ENCODE results near the gene DENND1A. TPM values are rescaled to one million over a fixed set of nuclear protein-coding genes. Genes with fewer than 3 reads are reported as not detected.

Gene DENND1A
- total and polyA plus RNA-seq, 2 of the 13 experiments (the other 11 are each of a cell fraction or from before 2014, with no cell fraction given): 14.8 to 30.1 TPM

GRCh38 chr9:123400926-123401503 is 528.9 kb downstream of the DENND1A start:
- FAIRE-seq: no peak
- WGBS (ENCODE audit: low lambda C conversion rate): 87% methylated on average over 13 of the region's 13 CpGs

More at GRCh38 chr9:123400926-123401503, 528.9 kb downstream of the DENND1A start:
- DNase-seq (ENCODE audit: low spot score) (no peak), ATAC-seq (no peak)
- intact Hi-C loops (cut with micrococcal nuclease; ENCODE audit: unreplicated experiment) (loop anchor here (5.0 kb wide), 1 partner anchor 66 kb away; no protein-coding TSS in a partner anchor), in situ Hi-C loops (cut with HindIII; ENCODE audit: extremely low pct_ligation_motif_present, low pct_unique_long_range_greater_than_20kb) (loop anchor here (10.0 to 25.0 kb wide), 2 partner anchors 104 to 636 kb away; no protein-coding TSS in a partner anchor)
- no peaks in the 10 kb centered on the region for H3K79me2 ChIP-seq (ENCODE audit: insufficient read depth, low read length)
- H3K4me2 ChIP-seq (ENCODE audit: low read depth, low read length): no peak overlapping the region
- POLR2A ChIA-PET: no interaction called here
- no peaks in the 10 kb centered on the region for H3K4me1 ChIP-seq (ENCODE audit: insufficient read depth, low read length)
- no peaks in the 10 kb centered on the region for H3K9me3 ChIP-seq (ENCODE audit: low read length)
- H3K27me3 ChIP-seq (ENCODE audit: control insufficient read depth in 1 of 2, insufficient read depth in 2 of 2, low read length in 2 of 2): no peaks in the 10 kb centered on the region
- no peak overlapping the region for H2AFZ ChIP-seq (ENCODE audit: low read length)
- no peak overlapping the region for H3K9ac ChIP-seq (ENCODE audit: insufficient read depth, low read depth, low read length)
- BruUV-seq (replicated peaks): no TSS peak
- no peak overlapping the region for H3K27ac ChIP-seq (ENCODE audit: extremely low read length, insufficient read depth, low read length)
- peaks cover 0 to 5% of the 10 kb centered on the region in 2 experiments; a peak in 3 of 5 replicates for H3K36me3 ChIP-seq (replicated peaks in 1 of 2; ENCODE audit: control insufficient read depth in 1 of 2, insufficient read depth in 2 of 2, low read length in 2 of 2)
- TF ChIP-seq PLSCR1 (CRISPR knock-in tag; IDR thresholded peaks at IDR 0.05; ENCODE audit: borderline replicate concordance): no peak
- no peak for TF ChIP-seq SRF (IDR thresholded peaks at IDR 0.05; ENCODE audit: low read depth, low read length)
- no peak for TF ChIP-seq EP300 (IDR thresholded peaks at IDR 0.05; ENCODE audit: low read depth in 2 of 2, low read length in 2 of 2)
- TF ChIP-seq EP300 (CRISPR knock-in tag; IDR thresholded peaks at IDR 0.05; ENCODE audit: borderline replicate concordance): no peak
- no peak for TF ChIP-seq TERF1 (CRISPR knock-in tag; IDR thresholded peaks at IDR 0.05)
- TF ChIP-seq RARA (CRISPR knock-in tag; IDR thresholded peaks at IDR 0.05): no peak
- no peak for TF ChIP-seq RNF219 (CRISPR knock-in tag; IDR thresholded peaks at IDR 0.05)
- no peak for TF ChIP-seq FOXK2 (IDR thresholded peaks at IDR 0.05)
- no peak for TF ChIP-seq ZNF274 (CRISPR knock-in tag; IDR thresholded peaks at IDR 0.05)
- TF ChIP-seq GPBP1L1 (CRISPR knock-in tag; IDR thresholded peaks at IDR 0.05): no peak
- no peak for TF ChIP-seq FIP1L1 (IDR thresholded peaks at IDR 0.05; ENCODE audit: borderline replicate concordance, insufficient read depth, low read depth, low read length)
- TF ChIP-seq ZNF512B (CRISPR knock-in tag; IDR thresholded peaks at IDR 0.05; ENCODE audit: borderline replicate concordance): no peak
- TF ChIP-seq NKX3-1 (CRISPR knock-in tag; IDR thresholded peaks at IDR 0.05): no peak
- no peak for TF ChIP-seq ZNF33B (CRISPR knock-in tag; IDR thresholded peaks at IDR 0.05)
- no peak overlapping the region for H3K4me3 ChIP-seq (replicated peaks in 1 of 3; ENCODE audit: insufficient read depth in 1 of 3, low read depth in 2 of 3, low read length in 3 of 3)
- H4K20me1 ChIP-seq (ENCODE audit: insufficient read depth, low read length): no peaks in the 10 kb centered on the region
- CTCF ChIA-PET (ENCODE audit: low intra/inter-chr PET ratio, low total read pairs): no interaction called here
